GM12878 (cell line): ENCODE measurements around the gene TAX1BP3. TPM values are rescaled to one million over a fixed set of nuclear protein-coding genes. Genes with fewer than 3 reads are reported as not detected.

Experiments
- BHLHE40 ChIP-seq, 2 experiments: fragments of 450-650 bp in 1 of 2; IDR thresholded peaks; 2 replicates each; pipeline ENCODE4 v1.6.1; 2011 to 2017; ENCODE audit warnings: low read depth in 2 of 2, borderline replicate concordance in 1 of 2, improper control_type of control experiment in 1 of 2, low read length in 1 of 2, mild to moderate bottlenecking in 1 of 2
- DPF2 ChIP-seq: fragments of 450-650 bp; IDR thresholded peaks from 2 replicates; pipeline ENCODE4 v1.6.1; 2017; ENCODE audit warnings: mild to moderate bottlenecking
- ETV6 ChIP-seq, 2 experiments: fragments of 450-650 bp in 1 of 2; IDR thresholded peaks in 1 of 2; conservative IDR thresholded peaks in 1 of 2; 2 replicates each; pipeline ENCODE4 v1.6.1; 2014; ENCODE audit warnings: antibody characterized with exemption in 1 of 2, borderline replicate concordance in 1 of 2, low read depth in 1 of 2, mild to moderate bottlenecking in 1 of 2, moderate library complexity in 1 of 2
- GATAD2B ChIP-seq: fragments of 450-650 bp; conservative IDR thresholded peaks from 2 replicates; pipeline ENCODE4 v1.6.1; 2017; ENCODE audit warnings: low read depth, mild to moderate bottlenecking, moderate library complexity
- IKZF1 ChIP-seq: fragments of 450-650 bp; conservative IDR thresholded peaks from 2 replicates; pipeline ENCODE4 v1.6.1; 2017; ENCODE audit warnings: antibody characterized with exemption, mild to moderate bottlenecking
- LARP7 ChIP-seq: fragments of 450-650 bp; IDR thresholded peaks from 2 replicates; pipeline ENCODE4 v1.6.1; 2017; ENCODE audit warnings: mild to moderate bottlenecking
- MYC ChIP-seq: IDR thresholded peaks from 2 replicates; pipeline ENCODE4 v1.6.1; 2011; ENCODE audit warnings: mild to moderate bottlenecking, low read length, moderate library complexity, inconsistent platforms; ENCODE audit not compliant: insufficient read depth, insufficient replicate concordance, insufficient read length, severe bottlenecking
- SMARCA5 ChIP-seq: fragments of 450-650 bp; IDR thresholded peaks from 2 replicates; pipeline ENCODE4 v1.6.1; 2017; ENCODE audit warnings: mild to moderate bottlenecking
- SPI1 ChIP-seq: IDR thresholded peaks from 2 replicates; pipeline ENCODE4 v1.6.1; 2011; ENCODE audit warnings: low read depth, mild to moderate bottlenecking, low read length, moderate library complexity, borderline replicate concordance; ENCODE audit not compliant: insufficient read depth
- SUZ12 ChIP-seq: fragments of 200-600 bp; sonication (generic); IDR thresholded peaks from one replicate; pipeline ENCODE4 v1.6.1; 2018; ENCODE audit warnings: antibody characterized with exemption, mild to moderate bottlenecking; ENCODE audit not compliant: unreplicated experiment
- USF2 ChIP-seq: IDR thresholded peaks from 2 replicates; pipeline ENCODE4 v1.6.1; 2011; ENCODE audit warnings: low read depth, low read length, improper control_type of control experiment, borderline replicate concordance
- ZNF217 ChIP-seq: fragments of 450-650 bp; IDR thresholded peaks from 2 replicates; pipeline ENCODE4 v1.6.1; 2017; ENCODE audit warnings: antibody characterized with exemption, mild to moderate bottlenecking
- polyA plus RNA-seq, 11 experiments: library from polyadenylated mRNA; depleted of rRNA in 4 of 11; unstranded in 6 of 11; stranded (reverse) in 5 of 11; fragments of >200 nt; fragmentation: Nextera tagmentation in 4 of 11; fragmentation: Illumina TruSeq in 1 of 11; extraction: Ambion mirVana in 4 of 11; extraction: Trizol in 1 of 11; gene quantifications; 1 replicate in 1 of 11; 2 replicates in 10 of 11; pipeline versions ENCODE4 v1.2.1 to v1.2.3, GENCODE V29; 2011 to 2016; ENCODE audit warnings: inconsistent platforms in 2 of 11, missing spikeins in 2 of 11, low read depth in 1 of 11
- total RNA-seq, 4 experiments: library from RNA; depleted of rRNA in 3 of 4; stranded (reverse); fragments of >200 nt in 3 of 4; fragmentation: Illumina TruSeq in 1 of 4; extraction: Trizol in 1 of 4; gene quantifications; 2 replicates each; pipeline versions ENCODE4 v1.2.1 to v1.2.3, GENCODE V29; 2013 to 2021
- TF ChIP-seq, protein P1 (sequence below): IDR thresholded peaks from 2 replicates; pipeline ENCODE4 v1.6.1; 2012; ENCODE audit warnings: mild to moderate bottlenecking, low read depth, low read length
- TF ChIP-seq, protein P2 (sequence below): IDR thresholded peaks from 2 replicates; pipeline ENCODE4 v1.6.1; 2012; ENCODE audit warnings: low read depth, low read length, improper control_type of control experiment

Gene TAX1BP3
- total and polyA plus RNA-seq, 10 of the 15 experiments (the other 5 are each of a cell fraction or from before 2014, with no cell fraction given) = 1.00 to 40.4 (median 15.4) TPM

- TF ChIP-seq SUZ12 = no peak
- peak; percentile 77 for TF ChIP-seq SPI1
- no peak for TF ChIP-seq ETV6 (conservative IDR thresholded peaks at IDR 0.05 in 1 of 2, IDR thresholded peaks at IDR 0.05 in 1 of 2; ENCODE audit: borderline replicate concordance in 1 of 2, low read depth in 1 of 2)
- no peak for TF ChIP-seq USF2
- TF ChIP-seq MYC = no peak
- TF ChIP-seq ZNF217 = peak; percentile 58
- TF ChIP-seq BHLHE40 (IDR thresholded peaks at IDR 0.05; ENCODE audit: borderline replicate concordance in 1 of 2, low read depth in 2 of 2, low read length in 1 of 2) = peak in 1 of 2 experiments; percentile 80; a peak in 2 of 4 replicates
- TF ChIP-seq, protein P1, sequence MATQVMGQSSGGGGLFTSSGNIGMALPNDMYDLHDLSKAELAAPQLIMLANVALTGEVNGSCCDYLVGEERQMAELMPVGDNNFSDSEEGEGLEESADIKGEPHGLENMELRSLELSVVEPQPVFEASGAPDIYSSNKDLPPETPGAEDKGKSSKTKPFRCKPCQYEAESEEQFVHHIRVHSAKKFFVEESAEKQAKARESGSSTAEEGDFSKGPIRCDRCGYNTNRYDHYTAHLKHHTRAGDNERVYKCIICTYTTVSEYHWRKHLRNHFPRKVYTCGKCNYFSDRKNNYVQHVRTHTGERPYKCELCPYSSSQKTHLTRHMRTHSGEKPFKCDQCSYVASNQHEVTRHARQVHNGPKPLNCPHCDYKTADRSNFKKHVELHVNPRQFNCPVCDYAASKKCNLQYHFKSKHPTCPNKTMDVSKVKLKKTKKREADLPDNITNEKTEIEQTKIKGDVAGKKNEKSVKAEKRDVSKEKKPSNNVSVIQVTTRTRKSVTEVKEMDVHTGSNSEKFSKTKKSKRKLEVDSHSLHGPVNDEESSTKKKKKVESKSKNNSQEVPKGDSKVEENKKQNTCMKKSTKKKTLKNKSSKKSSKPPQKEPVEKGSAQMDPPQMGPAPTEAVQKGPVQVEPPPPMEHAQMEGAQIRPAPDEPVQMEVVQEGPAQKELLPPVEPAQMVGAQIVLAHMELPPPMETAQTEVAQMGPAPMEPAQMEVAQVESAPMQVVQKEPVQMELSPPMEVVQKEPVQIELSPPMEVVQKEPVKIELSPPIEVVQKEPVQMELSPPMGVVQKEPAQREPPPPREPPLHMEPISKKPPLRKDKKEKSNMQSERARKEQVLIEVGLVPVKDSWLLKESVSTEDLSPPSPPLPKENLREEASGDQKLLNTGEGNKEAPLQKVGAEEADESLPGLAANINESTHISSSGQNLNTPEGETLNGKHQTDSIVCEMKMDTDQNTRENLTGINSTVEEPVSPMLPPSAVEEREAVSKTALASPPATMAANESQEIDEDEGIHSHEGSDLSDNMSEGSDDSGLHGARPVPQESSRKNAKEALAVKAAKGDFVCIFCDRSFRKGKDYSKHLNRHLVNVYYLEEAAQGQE = peak; percentile 69; the same call in 1 of the 2 replicates
- TF ChIP-seq, protein P2, sequence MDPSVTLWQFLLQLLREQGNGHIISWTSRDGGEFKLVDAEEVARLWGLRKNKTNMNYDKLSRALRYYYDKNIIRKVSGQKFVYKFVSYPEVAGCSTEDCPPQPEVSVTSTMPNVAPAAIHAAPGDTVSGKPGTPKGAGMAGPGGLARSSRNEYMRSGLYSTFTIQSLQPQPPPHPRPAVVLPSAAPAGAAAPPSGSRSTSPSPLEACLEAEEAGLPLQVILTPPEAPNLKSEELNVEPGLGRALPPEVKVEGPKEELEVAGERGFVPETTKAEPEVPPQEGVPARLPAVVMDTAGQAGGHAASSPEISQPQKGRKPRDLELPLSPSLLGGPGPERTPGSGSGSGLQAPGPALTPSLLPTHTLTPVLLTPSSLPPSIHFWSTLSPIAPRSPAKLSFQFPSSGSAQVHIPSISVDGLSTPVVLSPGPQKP = no peak
- peak; percentile 48 for TF ChIP-seq IKZF1
- 0 out of 2 replicates have a peak, but pooled peaks have one; percentile 59 for TF ChIP-seq SMARCA5
- TF ChIP-seq GATAD2B = peak; percentile 51
- TF ChIP-seq DPF2 = peak; percentile 50
- peak; percentile 70; the same call in 1 of the 2 replicates for TF ChIP-seq LARP7
These were observed 27.5 kb upstream of the TAX1BP3 start, which contains the start of gene P2RX5 (continued) for GRCh38 chr17:3695723-3696411.
